Coronary artery (tissue), 2 donors: ENCODE data around the gene NCK2.

Source experiments
- DNase-seq: peaks from one replicate; pipeline ENCODE4 v3.0.0-alpha.2; 2017; ENCODE audit warnings: low spot score
- H3K27ac ChIP-seq, 2 donors: fragments of 200-600 bp; sonication (generic); one replicate each; pipeline ENCODE4 v1.5.1; 2016 to 2019
- H3K4me3 ChIP-seq: fragments of 200-600 bp; sonication (generic); 2 replicates; pipeline ENCODE4 v1.5.1; 2016; ENCODE audit warnings: mild to moderate bottlenecking, moderate library complexity
- TF ChIP-seq, protein P1 (sequence below): fragments of 200-600 bp; sonication (generic); IDR thresholded peaks from one replicate; pipeline ENCODE4 v1.5.1; 2019; ENCODE audit warnings: antibody characterized with exemption

Gene NCK2

DNA sequence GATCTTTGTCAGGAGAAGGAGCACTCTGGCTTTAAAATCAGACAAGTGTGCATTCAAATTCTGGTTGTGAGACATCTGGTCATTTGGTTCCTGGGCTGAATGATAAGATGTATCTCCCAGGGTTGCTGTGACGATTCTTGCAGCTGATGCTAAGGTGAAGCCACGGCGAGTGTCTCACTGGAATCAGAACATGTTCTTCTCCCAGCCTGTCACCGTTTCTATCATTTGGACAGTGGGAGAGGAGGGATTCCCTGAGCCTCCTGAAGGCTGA lies 68.3 kb downstream of the NCK2 start:
- H3K4me3 ChIP-seq: no peak overlapping the region
- TF ChIP-seq, protein P1, sequence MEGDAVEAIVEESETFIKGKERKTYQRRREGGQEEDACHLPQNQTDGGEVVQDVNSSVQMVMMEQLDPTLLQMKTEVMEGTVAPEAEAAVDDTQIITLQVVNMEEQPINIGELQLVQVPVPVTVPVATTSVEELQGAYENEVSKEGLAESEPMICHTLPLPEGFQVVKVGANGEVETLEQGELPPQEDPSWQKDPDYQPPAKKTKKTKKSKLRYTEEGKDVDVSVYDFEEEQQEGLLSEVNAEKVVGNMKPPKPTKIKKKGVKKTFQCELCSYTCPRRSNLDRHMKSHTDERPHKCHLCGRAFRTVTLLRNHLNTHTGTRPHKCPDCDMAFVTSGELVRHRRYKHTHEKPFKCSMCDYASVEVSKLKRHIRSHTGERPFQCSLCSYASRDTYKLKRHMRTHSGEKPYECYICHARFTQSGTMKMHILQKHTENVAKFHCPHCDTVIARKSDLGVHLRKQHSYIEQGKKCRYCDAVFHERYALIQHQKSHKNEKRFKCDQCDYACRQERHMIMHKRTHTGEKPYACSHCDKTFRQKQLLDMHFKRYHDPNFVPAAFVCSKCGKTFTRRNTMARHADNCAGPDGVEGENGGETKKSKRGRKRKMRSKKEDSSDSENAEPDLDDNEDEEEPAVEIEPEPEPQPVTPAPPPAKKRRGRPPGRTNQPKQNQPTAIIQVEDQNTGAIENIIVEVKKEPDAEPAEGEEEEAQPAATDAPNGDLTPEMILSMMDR: no peak
- DNase-seq: no peak
- H3K27ac ChIP-seq: peak overlapping the region in 1 of 2 donors; percentile 43

DNA sequence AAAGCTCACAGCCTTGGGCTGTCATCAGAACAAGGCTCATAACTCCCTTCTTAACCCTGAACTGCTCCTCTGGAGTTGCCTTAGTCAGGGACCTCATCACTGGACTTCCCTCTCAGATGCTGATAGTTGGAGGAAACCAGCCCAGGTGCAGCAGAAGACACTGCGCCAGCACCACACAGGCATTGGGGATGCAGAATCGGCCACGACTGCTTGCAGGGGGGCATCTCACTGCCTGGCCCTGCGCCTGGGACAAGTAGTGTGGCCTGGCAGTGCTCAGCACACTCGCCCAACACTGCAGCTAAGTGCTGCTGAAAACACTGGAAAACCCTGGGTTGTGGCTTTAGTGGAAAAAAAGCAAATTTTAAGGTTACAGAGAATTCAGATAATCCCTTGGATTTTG lies 68.7 kb downstream of the NCK2 start:
- peak overlapping the region in 1 of 2 donors; percentile 43 for H3K27ac ChIP-seq

GRCh38 chr2:105814291-105814940 lies 69.7 kb downstream of the NCK2 start:
- H3K27ac ChIP-seq: no peak overlapping the region
- DNase-seq: no peak
- TF ChIP-seq, protein P1: no peak
- no peak overlapping the region for H3K4me3 ChIP-seq

More for the DNA sequence above, 68.7 kb downstream of the NCK2 start:
- no peak overlapping the region for H3K4me3 ChIP-seq
- DNase-seq: no peak
- TF ChIP-seq, protein P1: no peak

GRCh38 chr2:105815401-105815800 lies 70.7 kb downstream of the NCK2 start:
- no peak for DNase-seq
- no peak overlapping the region for H3K4me3 ChIP-seq
- TF ChIP-seq, protein P1: no peak
- H3K27ac ChIP-seq: no peak overlapping the region

DNA sequence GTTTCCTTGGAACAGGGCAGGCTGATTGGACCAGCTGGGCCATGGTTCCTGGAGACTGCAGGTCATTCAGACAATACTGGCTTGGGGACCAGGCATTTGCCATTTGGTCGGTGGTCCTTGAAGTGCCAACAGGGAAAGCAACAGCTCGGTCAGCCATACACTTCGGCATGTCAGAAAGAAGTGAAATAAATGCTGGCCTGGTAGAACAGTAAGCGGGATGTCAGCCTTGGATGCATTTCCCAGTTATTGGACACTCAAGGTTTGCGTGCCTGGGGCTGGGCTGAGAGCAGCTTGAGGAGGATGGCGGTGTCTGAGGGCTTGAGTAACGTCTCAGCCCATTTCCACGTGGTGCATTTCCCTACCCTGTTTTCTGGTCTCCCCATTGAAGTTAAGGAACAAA lies 75.4 kb downstream of the NCK2 start:
- TF ChIP-seq, protein P1: no peak
- Histone ChIP-seq H3K27ac (no peak overlapping the region), H3K4me3 (no peak overlapping the region)
- no peak for DNase-seq

DNA sequence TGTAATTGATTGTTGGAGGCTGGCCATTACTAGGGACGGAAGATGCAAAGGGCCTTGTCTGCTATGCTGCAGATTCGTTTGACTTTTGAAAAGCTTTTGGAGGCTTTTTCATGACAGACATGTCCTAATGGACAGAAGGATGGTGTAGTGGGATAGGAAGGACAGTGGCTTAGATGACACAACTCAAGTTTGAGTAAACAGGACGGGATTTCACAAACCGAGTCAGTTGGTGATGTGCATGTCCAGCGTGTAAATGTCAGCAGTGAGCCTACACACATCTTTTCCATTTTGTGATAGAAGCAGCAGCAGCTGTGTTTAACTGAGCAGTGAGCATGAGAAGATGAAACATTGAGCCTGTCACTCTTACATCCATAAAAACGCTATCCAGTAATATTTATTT lies 76.0 kb downstream of the NCK2 start:
- H3K4me3 ChIP-seq: no peak overlapping the region
- TF ChIP-seq, protein P1: no peak
- DNase-seq: no peak
- no peak overlapping the region for H3K27ac ChIP-seq

GRCh38 chr2:105821428-105822125 lies 76.9 kb downstream of the NCK2 start:
- Histone ChIP-seq H3K4me3 (no peak overlapping the region), H3K27ac (no peak overlapping the region)
- TF ChIP-seq, protein P1: no peak

More at GRCh38 chr2:105821428-105822125, 76.9 kb downstream of the NCK2 start:
- DNase-seq: no peak
